NB4 (cell line): ENCODE data around the gene TGIF2.

ENCODE experiments used
- CTCF ChIP-seq: IDR thresholded peaks from one replicate; pipeline ENCODE4 v1.5.1; 2012; ENCODE audit warnings: low read depth, low read length
- POLR2A ChIP-seq: IDR thresholded peaks from 2 replicates; pipeline ENCODE4 v1.6.1; 2011; ENCODE audit warnings: mild to moderate bottlenecking; ENCODE audit not compliant: insufficient read length; ENCODE audit errors: extremely low read depth

- TF ChIP-seq CTCF (no peak), POLR2A (no peak)
Observed at GRCh38 chr20:36549628-36549941, 23.8 kb upstream of the TGIF2 start.
